ENCODE results near the gene ATG2B. TPM values are rescaled to one million over a fixed set of nuclear protein-coding genes. Genes with fewer than 3 reads are reported as not detected.

ATG2B gene
- total and polyA plus RNA-seq, 10 of the 15 experiments (the other 5 are each of a cell fraction or from before 2014, with no cell fraction given) = 0.84 to 15.4 (median 9.9) TPM

GRCh38 chr14:96231526-96232130 lies 131.5 kb downstream of the ATG2B start:
- CTCF ChIA-PET = interaction anchor here (0.9 kb wide), 1 partner anchor 10 kb away, joined by 3 read pairs; no protein-coding TSS in a partner anchor
- intact Hi-C loops (cut with micrococcal nuclease; ENCODE audit: unreplicated experiment) = no loop called here
- 24% methylated on average over 10 of the region's 12 CpGs for WGBS (ENCODE audit: insufficient coverage, insufficient replicate concordance, low lambda C conversion rate, missing lambda C conversion rate)
- RAD21 ChIA-PET (ENCODE audit: unreplicated experiment) = no interaction called here
- no peak overlapping the region for H2AFZ ChIP-seq (ENCODE audit: control insufficient read depth, low read depth, low read length)
- BruUV-seq (replicated peaks) = no TSS peak
- no peaks in the 10 kb centered on the region; the same call in 2 of the 3 replicates for H3K9me3 ChIP-seq (replicated peaks; ENCODE audit: control insufficient read depth, insufficient read depth, low read length)
- peaks cover 0 to 2% of the 10 kb centered on the region in 2 experiments; a peak in 2 of 4 replicates for H3K27me3 ChIP-seq (replicated peaks in 1 of 2; ENCODE audit: control insufficient read depth in 2 of 2, insufficient read depth in 2 of 2, low read length in 1 of 2)
- SMC1A ChIA-PET (ENCODE audit: uncharacterized antibody, unreplicated experiment) = no interaction called here
- H3K79me2 ChIP-seq (ENCODE audit: control insufficient read depth, insufficient read depth, low read length) = no peaks in the 10 kb centered on the region
- H3K4me1 ChIP-seq (ENCODE audit: control insufficient read depth, insufficient read depth, low read length) = no peaks in the 10 kb centered on the region
- no peak overlapping the region for H3K4me3 ChIP-seq
- FAIRE-seq (no peak), DNase-seq (ENCODE audit: low read depth, low spot score) (no peak), ATAC-seq (no peak)
- no peaks in the 10 kb centered on the region for H4K20me1 ChIP-seq (ENCODE audit: control insufficient read depth, insufficient read depth)
- in situ Hi-C loops (cut with MboI) = no loop called here
- H3K4me2 ChIP-seq (ENCODE audit: control insufficient read depth, insufficient read depth) = no peak overlapping the region
- TF ChIP-seq IRF5 (IDR thresholded peaks at IDR 0.05; ENCODE audit: borderline replicate concordance) (no peak), GABPA (IDR thresholded peaks at IDR 0.05; ENCODE audit: low read depth) (no peak), STAT1 (conservative IDR thresholded peaks at IDR 0.05) (no peak), ZNF592 (IDR thresholded peaks at IDR 0.05) (no peak), TCF3 (IDR thresholded peaks at IDR 0.05; ENCODE audit: borderline replicate concordance, insufficient read depth, low read depth, low read length) (no peak), RELA (IDR thresholded peaks at IDR 0.05; ENCODE audit: borderline replicate concordance, partially characterized antibody) (no peak)
- H3K9ac ChIP-seq (ENCODE audit: control insufficient read depth, insufficient read depth, low read length) = no peak overlapping the region
- no peaks in the 10 kb centered on the region for H3K36me3 ChIP-seq (ENCODE audit: control insufficient read depth in 2 of 2, insufficient read depth in 2 of 2, low read length in 1 of 2)
- H3K27ac ChIP-seq (ENCODE audit: control insufficient read depth, insufficient read depth) = no peak overlapping the region
- POLR2A ChIA-PET = no interaction called here
